Prostate gland (tissue), 2 donors: Measurements from ENCODE around the gene ENOX1. TPM values are rescaled to one million over a fixed set of nuclear protein-coding genes. Genes with fewer than 3 reads are reported as not detected.
"Not testable (repeated sequence)": the region's sequence is repeated elsewhere in the genome, so short reads cannot be mapped to it uniquely, and the experiment has no call there.

Source experiments
- DNase-seq: peaks from one replicate; pipeline ENCODE4 v3.0.0-alpha.2; 2019; ENCODE audit warnings: low spot score
- H3K27ac ChIP-seq, 2 donors: fragments of 200-600 bp; sonication (generic); 2 replicates each; pipeline ENCODE4 v1.5.1; 2017 to 2019
- H3K27me3 ChIP-seq: fragments of 200-600 bp; sonication (generic); replicated peaks from 2 replicates; pipeline ENCODE4 v1.5.1; 2019; ENCODE audit not compliant: insufficient read depth
- H3K36me3 ChIP-seq, 2 donors: fragments of 200-600 bp; sonication (generic); 1 replicate in 1 of 2; 2 replicates in 1 of 2; pipeline versions ENCODE4 v1.5.1 to v1.8.1; 2017 to 2019
- H3K4me1 ChIP-seq: fragments of 200-600 bp; sonication (generic); replicated peaks from 2 replicates; pipeline ENCODE4 v1.5.1; 2019
- H3K4me3 ChIP-seq, 2 donors: fragments of 200-600 bp; sonication (generic); 2 replicates each; pipeline ENCODE4 v1.5.1; 2017 to 2019
- H3K9me3 ChIP-seq: fragments of 200-600 bp; sonication (generic); 2 replicates; pipeline ENCODE4 v1.5.1; 2017
- CTCF ChIP-seq, 4 experiments: fragments of 200-600 bp in 2 of 4; fragments of 450-650 bp in 2 of 4; sonication (generic) in 2 of 4; IDR thresholded peaks; 1 replicate in 3 of 4; 2 replicates in 1 of 4; pipeline ENCODE4 v1.5.1; 2016 to 2019; ENCODE audit warnings: antibody characterized with exemption in 4 of 4, mild to moderate bottlenecking in 2 of 4, moderate library complexity in 2 of 4
- POLR2A ChIP-seq: fragments of 450-650 bp; IDR thresholded peaks from one replicate; pipeline ENCODE4 v1.6.1; 2016; ENCODE audit warnings: antibody characterized with exemption, mild to moderate bottlenecking
- POLR2AphosphoS5 ChIP-seq: sonication (generic); formaldehyde crosslinking; IDR thresholded peaks from one replicate; pipeline ENCODE4 v1.6.1; 2017; ENCODE audit warnings: antibody characterized with exemption
- WGBS: methylation state at CpG from one replicate; pipeline ENCODE4 v1.1.5; 2018; 5-methylcytosine and 5-hydroxymethylcytosine counted together
- intact Hi-C: fragments of 100-400 bp; cut with DNase I; formaldehyde crosslinking; loops from one replicate; pipeline ENCODE4 v1.14.2; 2022
- total RNA-seq, 2 donors: library from RNA; depleted of rRNA; stranded (reverse); fragments of >200 nt; gene quantifications; one replicate each; pipeline ENCODE4 v1.1.0, GENCODE V29; 2016

The ENOX1 gene
- total RNA-seq, 2 donors from 2014 or later, result 4.5 to 5.3 TPM

- Histone ChIP-seq H3K9me3 (no peaks in the 10 kb centered on the region), H3K36me3 (no peaks in the 10 kb centered on the region), H3K27ac (no peak overlapping the region), H3K4me1 (no peaks in the 10 kb centered on the region), H3K27me3 (no peaks in the 10 kb centered on the region), H3K4me3 (no peak overlapping the region)
- no peak for TF ChIP-seq CTCF (IDR thresholded peaks at IDR 0.05)
- no peak for TF ChIP-seq POLR2A
- TF ChIP-seq POLR2AphosphoS5, result no peak
- intact Hi-C loops, result no loop called here
- WGBS, result 92% methylated on average over 2 of the region's 2 CpGs
- DNase-seq, result no peak
Observed at GRCh38 chr13:43185226-43185625, 601.5 kb downstream of the ENOX1 start.

GRCh38 chr13:43180837-43181236 is 605.9 kb downstream of the ENOX1 start:
- no peaks in the 10 kb centered on the region for H3K27me3 ChIP-seq
- TF ChIP-seq POLR2A (no peak), POLR2AphosphoS5 (no peak), CTCF (IDR thresholded peaks at IDR 0.05) (no peak)
- no peak for DNase-seq
- no peak overlapping the region for H3K4me3 ChIP-seq
- H3K36me3 ChIP-seq, result no peaks in the 10 kb centered on the region
- no peaks in the 10 kb centered on the region for H3K4me1 ChIP-seq
- intact Hi-C loops, result no loop called here
- no peak overlapping the region for H3K27ac ChIP-seq
- WGBS, result 93% methylated on average over 16 of the region's 16 CpGs
- H3K9me3 ChIP-seq, result no peaks in the 10 kb centered on the region

GRCh38 chr13:43180036-43180660 is 606.6 kb downstream of the ENOX1 start:
- TF ChIP-seq POLR2AphosphoS5 (no peak), CTCF (IDR thresholded peaks at IDR 0.05) (no peak), POLR2A (no peak)
- intact Hi-C loops, result no loop called here
- Histone ChIP-seq H3K36me3 (no peaks in the 10 kb centered on the region), H3K9me3 (no peaks in the 10 kb centered on the region), H3K4me3 (no peak overlapping the region), H3K27ac (no peak overlapping the region), H3K27me3 (no peaks in the 10 kb centered on the region), H3K4me1 (no peaks in the 10 kb centered on the region)
- no peak for DNase-seq
- WGBS, result 94% methylated on average over 8 of the region's 9 CpGs

GRCh38 chr13:43171489-43171888 is 615.3 kb downstream of the ENOX1 start:
- H3K4me1 ChIP-seq, result no peaks in the 10 kb centered on the region
- no peak overlapping the region for H3K4me3 ChIP-seq
- H3K9me3 ChIP-seq, result no peaks in the 10 kb centered on the region
- TF ChIP-seq CTCF (IDR thresholded peaks at IDR 0.05), result no peak
- no peak for TF ChIP-seq POLR2AphosphoS5
- TF ChIP-seq POLR2A, result no peak
- no peak for DNase-seq
- intact Hi-C loops, result no loop called here
- no peaks in the 10 kb centered on the region for H3K36me3 ChIP-seq
- no peaks in the 10 kb centered on the region for H3K27me3 ChIP-seq
- H3K27ac ChIP-seq, result no peak overlapping the region

GRCh38 chr13:43170506-43170905 is 616.3 kb downstream of the ENOX1 start:
- no peak overlapping the region for H3K27ac ChIP-seq
- no peak for DNase-seq

GRCh38 chr13:43168434-43168833 is 618.3 kb downstream of the ENOX1 start:
- H3K4me3 ChIP-seq, intact Hi-C loops, H3K27ac ChIP-seq, H3K27me3 ChIP-seq, DNase-seq, H3K9me3 ChIP-seq, H3K36me3 ChIP-seq, H3K4me1 ChIP-seq: not testable (repeated sequence)
- 74% methylated on average over 3 of the region's 3 CpGs for WGBS

More at GRCh38 chr13:43170506-43170905, 616.3 kb downstream of the ENOX1 start:
- 46% methylated on average over 2 of the region's 2 CpGs for WGBS
- Histone ChIP-seq H3K27me3 (no peaks in the 10 kb centered on the region), H3K36me3 (no peaks in the 10 kb centered on the region), H3K9me3 (no peaks in the 10 kb centered on the region), H3K4me1 (no peaks in the 10 kb centered on the region), H3K4me3 (no peak overlapping the region)
- TF ChIP-seq CTCF (IDR thresholded peaks at IDR 0.05) (no peak), POLR2A (no peak), POLR2AphosphoS5 (no peak)
- intact Hi-C loops, result no loop called here
